GM12874 (cell line): ENCODE results near the gene ARL4C.

ENCODE experiments used
- CTCF ChIP-seq: IDR thresholded peaks from 2 replicates; pipeline ENCODE4 v1.5.1; 2011; ENCODE audit warnings: low read depth, mild to moderate bottlenecking, control low read depth, low read length, moderate library complexity; ENCODE audit not compliant: insufficient read depth

The ARL4C gene

GRCh38 chr2:234496835-234497593 is at the start of gene ARL4C:
ARL4C (minus strand) TSS chr2:234497081; CDS start chr2:234496586, 495 bp downstream.
- TF ChIP-seq CTCF = no peak

GRCh38 chr2:234544659-234545611 is 48.1 kb upstream of the ARL4C start:
- TF ChIP-seq CTCF = peak; percentile 91

- no peak for TF ChIP-seq CTCF
Measured at GRCh38 chr2:234542742-234543141, 45.9 kb upstream of the ARL4C start.

GRCh38 chr2:234537929-234538328 is 41.0 kb upstream of the ARL4C start:
- TF ChIP-seq CTCF = no peak

- no peak for TF ChIP-seq CTCF
Measured at GRCh38 chr2:234536178-234536965, 39.5 kb upstream of the ARL4C start.

GRCh38 chr2:234535464-234535863 is 38.6 kb upstream of the ARL4C start:
- no peak for TF ChIP-seq CTCF
